HG02973 (cell line): ENCODE measurements around the gene PPP2R2D.
A peak's percentile ranks its signal among the peaks of the same experiment; 100 is the strongest.

Experiments used
- ATAC-seq: cut with Tn5 transposase; IDR thresholded peaks from one replicate; pipeline ENCODE4 v1.9.1; 2021; ENCODE audit warnings: moderate library complexity; ENCODE audit not compliant: unreplicated experiment

Gene PPP2R2D

GRCh38 chr10:131926253-131926652 lies 25.4 kb downstream of the PPP2R2D start:
- ATAC-seq: no peak

- no peak for ATAC-seq
These were observed 26.2 kb downstream of the PPP2R2D start for GRCh38 chr10:131926743-131927595.

- ATAC-seq: peak; percentile 75
These were observed 27.7 kb downstream of the PPP2R2D start for GRCh38 chr10:131928248-131929095.

- no peak for ATAC-seq
These were observed 28.5 kb downstream of the PPP2R2D start for GRCh38 chr10:131929122-131929845.

- no peak for ATAC-seq
These were observed 29.3 kb downstream of the PPP2R2D start for GRCh38 chr10:131930150-131930549.

- ATAC-seq: no peak
These were observed 29.9 kb downstream of the PPP2R2D start for GRCh38 chr10:131930586-131931330.

- no peak for ATAC-seq
These were observed 31.2 kb downstream of the PPP2R2D start for GRCh38 chr10:131931981-131932380.

- no peak for ATAC-seq
These were observed 32.3 kb downstream of the PPP2R2D start for GRCh38 chr10:131933016-131933695.

- ATAC-seq: no peak
These were observed 32.9 kb downstream of the PPP2R2D start for GRCh38 chr10:131933696-131934086.

GRCh38 chr10:131934769-131935168 lies 34.0 kb downstream of the PPP2R2D start:
- no peak for ATAC-seq

GRCh38 chr10:131935260-131935659 lies 34.5 kb downstream of the PPP2R2D start:
- no peak for ATAC-seq

GRCh38 chr10:131936294-131936693 lies 35.5 kb downstream of the PPP2R2D start:
- ATAC-seq: no peak

- ATAC-seq: no peak
These were observed 35.9 kb downstream of the PPP2R2D start for GRCh38 chr10:131936736-131937135.

GRCh38 chr10:131937836-131938235 lies 37.0 kb downstream of the PPP2R2D start:
- ATAC-seq: no peak

- no peak for ATAC-seq
These were observed 37.9 kb downstream of the PPP2R2D start for GRCh38 chr10:131938681-131939080.

- no peak for ATAC-seq
These were observed 41.6 kb downstream of the PPP2R2D start for GRCh38 chr10:131942455-131942854.

- no peak for ATAC-seq
These were observed 42.4 kb downstream of the PPP2R2D start for GRCh38 chr10:131943021-131943814.

GRCh38 chr10:131944412-131944811 lies 43.6 kb downstream of the PPP2R2D start:
- ATAC-seq: no peak
